ENCODE measurements around the gene ATL2.

The ATL2 gene

GRCh38 chr2:38419499-38419898 is 42.4 kb upstream of the ATL2 start:
- Histone ChIP-seq H3K4me3 (ENCODE audit: low read depth in 1 of 2, low read length in 2 of 2) (no peak overlapping the region), H4K20me1 (ENCODE audit: insufficient read depth, low read length) (no peaks in the 10 kb centered on the region), H3K9me3 (ENCODE audit: insufficient read depth, low read length, severe bottlenecking) (no peaks in the 10 kb centered on the region), H3K9ac (ENCODE audit: low read depth, low read length) (no peak overlapping the region), H3K27me3 (ENCODE audit: insufficient read depth, low read length, poor library complexity) (peaks cover 17% of the 10 kb centered on the region), H3K4me2 (ENCODE audit: insufficient read depth, low read length) (no peak overlapping the region), H3K4me1 (ENCODE audit: insufficient read depth, low read length) (no peaks in the 10 kb centered on the region), H2AFZ (ENCODE audit: low read depth, low read length) (no peak overlapping the region), H3K79me2 (ENCODE audit: insufficient read depth, low read length) (no peaks in the 10 kb centered on the region), H3K27ac (ENCODE audit: low read length) (no peak overlapping the region), H3K36me3 (ENCODE audit: insufficient read depth, low read length) (no peaks in the 10 kb centered on the region)
- no peak for TF ChIP-seq CTCF (IDR thresholded peaks at IDR 0.05; ENCODE audit: borderline replicate concordance, extremely low read depth, low read length, poor library complexity, severe bottlenecking)
- no peak for TF ChIP-seq EZH2 (IDR thresholded peaks at IDR 0.05; ENCODE audit: borderline replicate concordance, low read depth, low read length, severe bottlenecking)
- DNase-seq: no peak
- no peak for ATAC-seq (ENCODE audit: insufficient read depth, low read depth)

GRCh38 chr2:38418735-38419134 is 41.7 kb upstream of the ATL2 start:
- no peak overlapping the region for H2AFZ ChIP-seq (ENCODE audit: low read depth, low read length)
- no peaks in the 10 kb centered on the region for H3K36me3 ChIP-seq (ENCODE audit: insufficient read depth, low read length)
- DNase-seq (no peak), ATAC-seq (ENCODE audit: insufficient read depth, low read depth) (no peak)
- H3K9me3 ChIP-seq (ENCODE audit: insufficient read depth, low read length, severe bottlenecking): no peaks in the 10 kb centered on the region
- no peaks in the 10 kb centered on the region for H3K79me2 ChIP-seq (ENCODE audit: insufficient read depth, low read length)
- H3K27ac ChIP-seq (ENCODE audit: low read length): no peak overlapping the region
- H3K27me3 ChIP-seq (ENCODE audit: insufficient read depth, low read length, poor library complexity): peaks cover 11% of the 10 kb centered on the region
- H3K4me1 ChIP-seq (ENCODE audit: insufficient read depth, low read length): no peaks in the 10 kb centered on the region
- H3K9ac ChIP-seq (ENCODE audit: low read depth, low read length): no peak overlapping the region
- no peak overlapping the region for H3K4me2 ChIP-seq (ENCODE audit: insufficient read depth, low read length)
- no peak for TF ChIP-seq EZH2 (IDR thresholded peaks at IDR 0.05; ENCODE audit: borderline replicate concordance, low read depth, low read length, severe bottlenecking)
- no peak for TF ChIP-seq CTCF (IDR thresholded peaks at IDR 0.05; ENCODE audit: borderline replicate concordance, extremely low read depth, low read length, poor library complexity, severe bottlenecking)
- H4K20me1 ChIP-seq (ENCODE audit: insufficient read depth, low read length): no peaks in the 10 kb centered on the region
- H3K4me3 ChIP-seq (ENCODE audit: low read depth in 1 of 2, low read length in 2 of 2): no peak overlapping the region

GRCh38 chr2:38417745-38418689 is 40.9 kb upstream of the ATL2 start:
- Histone ChIP-seq H4K20me1 (ENCODE audit: insufficient read depth, low read length) (no peaks in the 10 kb centered on the region), H2AFZ (ENCODE audit: low read depth, low read length) (no peak overlapping the region), H3K79me2 (ENCODE audit: insufficient read depth, low read length) (no peaks in the 10 kb centered on the region), H3K4me3 (ENCODE audit: low read depth in 1 of 2, low read length in 2 of 2) (no peak overlapping the region), H3K36me3 (ENCODE audit: insufficient read depth, low read length) (no peaks in the 10 kb centered on the region), H3K4me1 (ENCODE audit: insufficient read depth, low read length) (no peaks in the 10 kb centered on the region), H3K4me2 (ENCODE audit: insufficient read depth, low read length) (no peak overlapping the region), H3K9ac (ENCODE audit: low read depth, low read length) (no peak overlapping the region), H3K9me3 (ENCODE audit: insufficient read depth, low read length, severe bottlenecking) (peaks cover 2% of the 10 kb centered on the region), H3K27me3 (ENCODE audit: insufficient read depth, low read length, poor library complexity) (peaks cover 10% of the 10 kb centered on the region), H3K27ac (ENCODE audit: low read length) (no peak overlapping the region)
- ATAC-seq (ENCODE audit: insufficient read depth, low read depth): no peak
- no peak for DNase-seq
- no peak for TF ChIP-seq EZH2 (IDR thresholded peaks at IDR 0.05; ENCODE audit: borderline replicate concordance, low read depth, low read length, severe bottlenecking)
- TF ChIP-seq CTCF (IDR thresholded peaks at IDR 0.05; ENCODE audit: borderline replicate concordance, extremely low read depth, low read length, poor library complexity, severe bottlenecking): no peak

All from DND-41 (cell line).